Activated naive CD8-positive, alpha-beta T cell treated with anti-CD3 and anti-CD28 coated beads, Interleukin-2, amount 10 ng/mL, durations not matched to agents 7 days and 5 days (primary cell): Measurements from ENCODE around the gene PSMB4. TPM values are rescaled to one million over a fixed set of nuclear protein-coding genes. Genes with fewer than 3 reads are reported as not detected.
"Not testable (repeated sequence)": the region's sequence is repeated elsewhere in the genome, so short reads cannot be mapped to it uniquely, and the experiment has no call there.

Experiments used
- ATAC-seq: fragments of 150-1000 bp; cut with Tn5 transposase; one replicate; pipeline ENCODE4 v1.10.0; 2021; ENCODE audit warnings: low read depth, moderate library complexity
- POLR2A ChIA-PET: fragments of 350-600 bp; sonication (Branson Sonifier 250); formaldehyde crosslinking; loops from one replicate; lab custom pipeline; 2021; ENCODE audit warnings: antibody characterized with exemption; lab: Charles Lee
- DNase-seq: peaks from one replicate; pipeline ENCODE4 v3.0.0; 2021
- H3K27ac Mint-ChIP-seq: one replicate; pipeline ENCODE4 v1.8.0; 2022; ENCODE audit warnings: mild to moderate bottlenecking, mixed read lengths
- H3K27me3 Mint-ChIP-seq: one replicate; pipeline ENCODE4 v1.8.0; 2022; ENCODE audit warnings: mild to moderate bottlenecking, moderate library complexity, mixed read lengths
- H3K36me3 Mint-ChIP-seq: one replicate; pipeline ENCODE4 v1.8.0; 2021; ENCODE audit warnings: mild to moderate bottlenecking, mixed read lengths
- H3K4me1 Mint-ChIP-seq: one replicate; pipeline ENCODE4 v1.8.0; 2021; ENCODE audit warnings: mixed read lengths
- H3K4me3 Mint-ChIP-seq: one replicate; pipeline ENCODE4 v1.8.0; 2022; ENCODE audit warnings: mild to moderate bottlenecking, moderate library complexity, mixed read lengths
- H3K9me3 Mint-ChIP-seq: one replicate; pipeline ENCODE4 v1.8.0; 2021; ENCODE audit warnings: mixed read lengths
- total RNA-seq, 2 experiments: library from RNA; stranded (reverse); gene quantifications; one replicate each; pipeline ENCODE4 v1.2.3, GENCODE V29; 2021

PSMB4 gene
- 100 to 1,000 TPM; 240 to 243 TPM for total RNA-seq

- Mint-ChIP-seq H3K36me3 (peaks cover 13% of the 10 kb centered on the region), H3K4me3 (peak within 1 kb of the TSS; percentile 94), H3K9me3 (no peaks in the 10 kb centered on the region), H3K4me1 (peaks cover 17% of the 10 kb centered on the region), H3K27ac (peak within 1 kb of the TSS; percentile 100), H3K27me3 (peaks cover 4% of the 10 kb centered on the region)
- DNase-seq (peak; percentile 72), ATAC-seq (peak; percentile 89)
- POLR2A ChIA-PET: interaction anchor here (0.6 to 3.3 kb wide), 10 partner anchors 8 to 203 kb away, joined by 3 to 14 read pairs (median 4); partner anchors contain the start of genes PI4KB, RFX5 and ZNF687
These were observed at the start of gene PSMB4 for GRCh38 chr1:151399324-151400171. TSS of gene PSMB4 (plus strand) at chr1:151399573. CDS start at chr1:151399588, 15 bp downstream.

GRCh38 chr1:151350323-151350722, 49.0 kb upstream of the PSMB4 start:
- peaks cover 18% of the 10 kb centered on the region for H3K4me1 Mint-ChIP-seq
- not testable (repeated sequence) for H3K27ac Mint-ChIP-seq, H3K36me3 Mint-ChIP-seq, H3K4me3 Mint-ChIP-seq, DNase-seq, H3K27me3 Mint-ChIP-seq, H3K9me3 Mint-ChIP-seq, ATAC-seq
- POLR2A ChIA-PET: interaction anchor here (0.8 kb wide), 1 partner anchor 49 kb away, joined by 3 read pairs; no protein-coding TSS in a partner anchor

GRCh38 chr1:151352021-151352718, 47.2 kb upstream of the PSMB4 start:
- peaks cover 5% of the 10 kb centered on the region for H3K36me3 Mint-ChIP-seq
- no peak overlapping the region for H3K27ac Mint-ChIP-seq
- DNase-seq (no peak), ATAC-seq (no peak)
- H3K9me3 Mint-ChIP-seq: peaks cover 5% of the 10 kb centered on the region
- H3K4me1 Mint-ChIP-seq: peaks cover 7% of the 10 kb centered on the region
- no peaks in the 10 kb centered on the region for H3K27me3 Mint-ChIP-seq
- no peak overlapping the region for H3K4me3 Mint-ChIP-seq
- POLR2A ChIA-PET: no interaction called here

DNA sequence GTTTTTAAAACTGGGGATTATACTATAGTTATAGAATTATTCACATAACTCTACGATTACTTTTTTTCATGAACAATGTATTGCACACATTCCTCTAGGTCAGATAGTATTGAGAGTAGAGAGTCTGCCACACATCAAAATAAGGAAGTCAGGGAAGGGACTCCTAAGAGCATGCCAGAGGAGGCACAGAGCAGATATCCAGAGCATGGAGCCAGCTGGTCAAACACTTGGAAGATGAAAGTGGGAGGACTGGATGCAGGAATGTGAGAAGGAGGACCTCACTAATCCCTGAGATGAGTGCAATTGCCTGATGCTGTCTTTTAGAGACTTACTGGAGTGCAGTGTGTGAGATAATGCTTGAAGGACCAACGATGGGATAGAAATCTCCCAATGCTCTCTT, 42.7 kb upstream of the PSMB4 start:
- ATAC-seq (no peak), DNase-seq (no peak)
- Mint-ChIP-seq H3K27me3 (no peaks in the 10 kb centered on the region), H3K36me3 (peaks cover 6% of the 10 kb centered on the region), H3K27ac (no peak overlapping the region), H3K4me3 (no peak overlapping the region), H3K9me3 (peaks cover 6% of the 10 kb centered on the region), H3K4me1 (no peaks in the 10 kb centered on the region)
- POLR2A ChIA-PET: no interaction called here

DNA sequence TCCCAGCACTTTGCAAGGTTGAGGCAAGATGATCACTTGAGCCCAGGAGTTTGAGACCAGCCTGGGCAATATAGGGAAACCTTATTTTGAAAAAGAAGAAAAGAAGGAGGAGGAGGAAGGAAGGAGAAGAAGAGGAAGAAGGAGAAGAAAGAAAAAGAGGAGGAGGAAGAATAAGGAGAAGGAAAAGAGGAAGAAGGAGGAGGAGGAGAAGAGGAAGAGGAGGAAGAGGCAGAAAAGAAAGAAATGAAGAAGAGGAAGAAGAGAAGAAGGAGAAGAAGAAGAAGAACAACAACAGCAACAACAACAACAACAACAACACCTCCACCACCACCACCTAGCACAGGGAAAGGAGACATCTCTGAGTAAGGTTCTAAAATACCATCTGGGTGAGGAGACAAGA, 37.5 kb upstream of the PSMB4 start:
- Mint-ChIP-seq H3K9me3 (peaks cover 14% of the 10 kb centered on the region), H3K27me3 (no peaks in the 10 kb centered on the region), H3K4me1 (no peaks in the 10 kb centered on the region), H3K36me3 (peaks cover 3% of the 10 kb centered on the region), H3K4me3 (no peak overlapping the region), H3K27ac (no peak overlapping the region)
- DNase-seq (no peak), ATAC-seq (no peak)
- POLR2A ChIA-PET: no interaction called here

DNA sequence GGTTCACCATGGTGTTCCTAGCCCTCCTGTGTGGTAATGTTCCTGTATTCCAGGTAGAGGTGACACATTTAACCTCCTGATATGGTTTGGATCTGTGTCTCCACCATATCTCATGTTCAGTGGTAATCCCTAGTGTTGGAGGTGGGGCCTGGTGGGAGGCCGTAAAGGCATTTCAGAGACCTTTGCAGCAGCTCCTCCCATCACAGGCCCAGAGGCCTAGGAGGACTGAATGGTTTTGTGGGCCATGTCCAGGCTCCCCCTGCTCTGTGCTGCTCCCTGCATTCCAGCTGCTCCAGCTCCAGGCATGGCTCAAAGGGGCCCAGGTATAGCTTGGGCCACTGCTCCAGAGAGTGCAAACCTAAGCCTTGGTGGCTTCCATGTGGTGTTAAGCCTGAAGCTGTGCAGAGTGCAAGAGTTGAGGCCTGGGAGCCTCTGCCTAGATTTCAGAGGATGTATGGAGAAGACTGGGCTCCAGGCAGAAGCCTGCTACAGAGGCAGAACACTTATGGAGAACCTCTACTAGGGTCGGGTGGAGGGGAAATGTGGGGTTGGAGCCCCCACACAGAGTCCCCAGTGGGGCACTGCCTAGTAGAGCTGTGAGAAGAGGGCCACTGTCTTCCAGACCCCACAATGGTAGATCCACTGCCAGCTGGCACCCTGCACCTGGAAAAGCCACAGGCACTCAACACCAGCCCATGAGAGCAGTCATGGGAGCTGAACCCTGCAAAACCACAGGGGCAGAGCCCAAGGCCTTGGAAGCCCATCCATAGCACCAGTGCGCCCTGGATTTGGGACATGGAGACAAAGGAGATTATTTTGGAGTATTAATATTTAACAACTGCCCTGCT, 36.8 kb upstream of the PSMB4 start:
- DNase-seq (no peak), ATAC-seq (no peak)
- Mint-ChIP-seq H3K4me1 (no peaks in the 10 kb centered on the region), H3K4me3 (no peak overlapping the region), H3K27me3 (no peaks in the 10 kb centered on the region), H3K27ac (no peak overlapping the region), H3K9me3 (peaks cover 14% of the 10 kb centered on the region), H3K36me3 (peaks cover 3% of the 10 kb centered on the region)
- POLR2A ChIA-PET: no interaction called here

- no peak for ATAC-seq
- H3K27me3 Mint-ChIP-seq: no peaks in the 10 kb centered on the region
- no peak for DNase-seq
- H3K36me3 Mint-ChIP-seq: peaks cover 3% of the 10 kb centered on the region
- POLR2A ChIA-PET: interaction anchor here (0.7 kb wide), 1 partner anchor 94 kb away, joined by 3 read pairs; the partner anchor contains the start of gene POGZ
- H3K4me3 Mint-ChIP-seq: no peak overlapping the region
- no peaks in the 10 kb centered on the region for H3K4me1 Mint-ChIP-seq
- no peak overlapping the region for H3K27ac Mint-ChIP-seq
- H3K9me3 Mint-ChIP-seq: peaks cover 14% of the 10 kb centered on the region
These were observed 34.4 kb upstream of the PSMB4 start for GRCh38 chr1:151364996-151365395.

- H3K4me1 Mint-ChIP-seq: no peaks in the 10 kb centered on the region
- no peak overlapping the region for H3K27ac Mint-ChIP-seq
- POLR2A ChIA-PET: no interaction called here
These were observed 31.5 kb upstream of the PSMB4 start for GRCh38 chr1:151367658-151368392.

GRCh38 chr1:151368393-151369301, 30.7 kb upstream of the PSMB4 start:
- Mint-ChIP-seq H3K4me1 (peaks cover under 1% of the 10 kb centered on the region), H3K4me3 (no peak overlapping the region), H3K9me3 (no peaks in the 10 kb centered on the region), H3K36me3 (no peaks in the 10 kb centered on the region), H3K27ac (no peak overlapping the region), H3K27me3 (no peaks in the 10 kb centered on the region)
- DNase-seq: no peak
- no peak for ATAC-seq
- POLR2A ChIA-PET: no interaction called here

More at GRCh38 chr1:151367658-151368392, 31.5 kb upstream of the PSMB4 start:
- H3K9me3 Mint-ChIP-seq: peaks cover 4% of the 10 kb centered on the region
- ATAC-seq: no peak
- H3K27me3 Mint-ChIP-seq: no peaks in the 10 kb centered on the region
- no peaks in the 10 kb centered on the region for H3K36me3 Mint-ChIP-seq
- DNase-seq: no peak
- H3K4me3 Mint-ChIP-seq: no peak overlapping the region

GRCh38 chr1:151369302-151369610, 30.1 kb upstream of the PSMB4 start:
- ATAC-seq: no peak
- no peak for DNase-seq
- H3K27ac Mint-ChIP-seq: no peak overlapping the region
- H3K27me3 Mint-ChIP-seq: no peaks in the 10 kb centered on the region
- no peaks in the 10 kb centered on the region for H3K9me3 Mint-ChIP-seq
- no peak overlapping the region for H3K4me3 Mint-ChIP-seq
- peaks cover 6% of the 10 kb centered on the region for H3K4me1 Mint-ChIP-seq
- POLR2A ChIA-PET: no interaction called here
- H3K36me3 Mint-ChIP-seq: no peaks in the 10 kb centered on the region

- ATAC-seq (no peak), DNase-seq (no peak)
- Mint-ChIP-seq H3K27me3 (no peaks in the 10 kb centered on the region), H3K27ac (no peak overlapping the region), H3K9me3 (no peaks in the 10 kb centered on the region), H3K36me3 (no peaks in the 10 kb centered on the region), H3K4me3 (no peak overlapping the region), H3K4me1 (peaks cover 6% of the 10 kb centered on the region)
- POLR2A ChIA-PET: no interaction called here
These were observed 29.7 kb upstream of the PSMB4 start for GRCh38 chr1:151369621-151370048.
